ENCODE data around the gene PTPRM.
A peak's percentile ranks its signal among the peaks of the same experiment; 100 is the strongest.

PTPRM gene

DNA sequence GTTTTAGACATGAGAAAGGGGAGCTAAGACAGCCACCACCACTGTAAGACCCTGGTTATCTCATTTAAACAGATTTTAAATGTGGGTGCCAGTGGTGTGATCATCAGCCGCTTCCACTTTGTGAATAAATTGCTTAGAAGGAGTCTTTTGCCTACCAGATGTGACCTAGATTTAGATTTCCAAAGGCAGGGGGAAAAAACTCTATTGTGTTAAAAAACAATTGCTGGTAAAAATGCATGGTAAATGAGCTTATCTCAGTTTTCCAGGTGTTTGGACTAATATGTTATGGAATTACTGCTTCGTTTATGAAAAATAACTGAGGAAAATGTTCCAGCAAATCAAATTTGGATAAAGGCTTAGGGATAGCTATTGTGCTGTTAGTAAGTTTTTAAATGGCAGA lies 575.8 kb downstream of the PTPRM start:
- no peak for DNase-seq

GRCh38 chr18:8151181-8151580 lies 584.1 kb downstream of the PTPRM start:
- DNase-seq = no peak

- DNase-seq = no peak
Observed at GRCh38 chr18:8153887-8154583, 586.9 kb downstream of the PTPRM start.

GRCh38 chr18:8162802-8163201 lies 595.7 kb downstream of the PTPRM start:
- no peak for DNase-seq

DNA sequence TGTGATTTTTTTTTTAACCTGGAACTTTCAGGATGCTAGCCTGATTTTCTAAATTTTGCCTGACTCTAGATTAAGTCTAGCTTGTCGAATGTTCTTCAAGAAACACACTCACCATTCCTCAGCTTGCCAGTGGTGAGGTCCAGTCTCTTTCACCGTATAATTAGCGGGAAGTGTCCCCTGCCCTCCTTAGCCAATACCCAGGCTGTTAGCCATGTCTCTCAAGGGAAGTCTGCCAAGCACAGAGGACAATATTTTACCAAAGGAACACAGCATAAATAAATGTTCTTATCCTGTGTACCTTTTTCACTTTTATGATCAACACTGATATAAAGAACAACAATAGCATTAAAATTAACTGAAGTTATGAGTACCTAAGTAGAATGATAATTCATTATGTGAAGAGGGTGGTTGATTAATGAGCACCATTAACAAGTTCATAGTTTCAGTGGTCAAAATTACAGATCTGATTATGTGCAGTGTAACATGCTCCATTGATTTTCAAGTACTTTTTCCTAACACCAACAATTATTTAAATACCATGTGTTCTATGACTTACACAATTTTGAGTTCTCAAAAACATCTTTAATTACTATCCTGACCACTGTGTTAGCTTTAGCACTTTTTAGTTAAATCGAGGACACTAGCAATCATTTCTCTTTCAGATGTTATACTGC lies 596.3 kb downstream of the PTPRM start:
- DNase-seq = no peak

DNA sequence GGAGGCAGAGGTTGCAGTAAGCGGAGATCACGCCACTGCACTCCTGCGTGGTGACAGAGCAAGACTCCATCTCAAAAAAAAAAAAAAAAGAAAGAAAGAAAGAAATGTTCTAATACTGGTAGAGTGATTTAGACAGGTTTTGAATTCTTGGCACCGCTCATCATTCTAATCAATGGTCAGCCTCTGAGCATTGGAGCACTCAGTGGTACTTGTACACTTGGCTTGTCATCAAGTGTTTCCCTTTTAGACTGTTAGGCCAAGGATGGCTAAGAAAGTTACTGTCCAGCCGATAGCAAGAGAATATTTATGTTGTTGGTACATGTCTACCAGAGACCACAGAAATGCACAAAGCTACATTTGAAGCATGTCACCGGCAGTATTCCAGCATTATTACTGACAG lies 598.0 kb downstream of the PTPRM start:
- DNase-seq = no peak

DNA sequence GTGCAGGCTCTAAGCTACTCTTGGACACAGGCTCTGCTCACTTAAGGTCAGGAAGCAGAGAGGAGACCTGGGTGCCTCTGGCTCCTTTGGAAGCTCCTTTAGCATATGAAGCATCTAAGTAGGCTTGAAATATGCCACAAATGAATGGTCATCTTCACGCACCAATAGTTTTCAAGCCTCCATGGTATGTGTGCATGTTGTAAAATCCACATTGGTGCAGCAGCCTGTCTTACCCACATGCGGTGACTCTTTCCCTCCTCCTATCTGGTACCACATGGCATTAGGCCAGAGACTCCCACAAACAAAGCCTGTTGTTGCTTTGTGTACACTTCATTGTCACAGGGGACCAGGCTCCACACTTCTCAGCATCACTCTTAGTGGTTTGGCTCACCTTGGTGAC lies 599.9 kb downstream of the PTPRM start:
- DNase-seq = no peak

- no peak for DNase-seq
Observed at GRCh38 chr18:8167673-8168072, 600.6 kb downstream of the PTPRM start.

GRCh38 chr18:8169722-8170121 lies 602.6 kb downstream of the PTPRM start:
- DNase-seq = no peak

DNA sequence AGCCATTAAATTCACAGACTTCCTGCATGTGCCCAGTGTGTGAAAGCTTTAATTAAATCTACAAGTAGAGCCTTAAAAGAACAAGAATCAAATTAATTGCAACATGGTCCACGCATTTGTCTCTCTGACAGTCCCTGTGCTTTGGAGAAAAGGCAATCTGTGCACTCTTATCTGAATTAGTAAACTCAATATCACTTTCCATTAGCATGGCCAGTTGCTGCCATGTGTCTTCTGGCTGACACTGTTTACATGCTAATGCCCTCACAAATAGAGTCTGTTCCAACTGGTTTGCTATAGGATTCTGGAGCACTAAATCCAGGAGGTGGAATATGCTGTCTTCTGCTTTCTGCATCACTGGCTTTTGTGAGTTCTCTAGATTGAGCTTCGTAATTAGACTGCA lies 607.7 kb downstream of the PTPRM start:
- no peak for DNase-seq

- DNase-seq = no peak
Observed at GRCh38 chr18:8175501-8176061, 608.5 kb downstream of the PTPRM start.

DNA sequence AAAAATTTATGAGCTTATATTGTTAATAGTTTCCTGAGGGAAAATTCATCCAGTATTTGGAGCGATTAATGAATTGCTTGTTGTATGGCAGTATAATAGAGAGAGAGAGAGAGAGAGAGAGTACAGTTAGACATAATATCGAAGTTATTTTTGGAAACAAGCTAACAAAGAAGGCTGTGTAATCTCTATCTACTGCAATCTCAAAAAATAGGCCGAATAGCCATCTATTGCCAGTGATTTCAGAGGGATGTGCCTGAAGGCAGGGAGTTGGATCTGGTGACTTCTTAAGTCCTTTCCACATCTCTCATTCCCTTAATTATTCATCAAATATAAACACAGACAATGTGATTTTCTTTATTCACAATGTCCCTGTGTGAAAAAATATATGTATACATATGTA lies 609.0 kb downstream of the PTPRM start:
- no peak for DNase-seq

GRCh38 chr18:8176554-8176953 lies 609.4 kb downstream of the PTPRM start:
- no peak for DNase-seq

DNA sequence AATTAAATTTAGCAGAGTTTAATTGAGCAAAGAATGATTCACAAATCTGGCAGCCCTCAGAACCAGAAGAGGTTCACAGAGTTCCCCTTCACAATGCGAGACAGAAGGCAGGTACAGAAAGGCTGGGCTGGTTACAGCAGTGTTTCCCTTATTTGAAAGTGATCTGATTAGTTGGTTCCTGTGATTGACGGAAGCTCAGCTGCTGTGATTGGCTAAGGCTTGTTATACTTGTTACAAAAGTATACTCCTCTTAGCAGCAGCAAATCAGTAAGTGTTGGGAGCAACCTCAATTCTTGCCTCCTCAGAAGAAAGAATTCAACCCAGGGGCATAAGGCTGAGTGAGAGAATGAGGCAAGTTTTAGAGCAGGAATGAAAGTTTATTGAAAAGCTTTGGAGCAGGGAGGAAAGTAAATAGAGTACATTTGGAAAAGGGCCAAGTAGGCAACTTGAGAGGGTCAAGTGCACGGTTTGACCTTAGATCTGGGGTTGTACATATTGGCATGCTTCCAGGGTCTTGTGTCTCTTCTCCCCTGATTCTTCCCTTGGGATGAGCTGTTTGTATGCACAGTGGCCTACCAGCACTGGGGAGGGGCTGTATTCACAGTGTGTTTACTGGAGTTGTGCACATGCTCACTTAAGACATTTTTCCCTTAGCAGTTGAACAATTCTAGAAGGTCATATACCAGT lies 610.4 kb downstream of the PTPRM start:
- DNase-seq = no peak

- DNase-seq = no peak
Observed at GRCh38 chr18:8186413-8186812, 619.3 kb downstream of the PTPRM start.

DNA sequence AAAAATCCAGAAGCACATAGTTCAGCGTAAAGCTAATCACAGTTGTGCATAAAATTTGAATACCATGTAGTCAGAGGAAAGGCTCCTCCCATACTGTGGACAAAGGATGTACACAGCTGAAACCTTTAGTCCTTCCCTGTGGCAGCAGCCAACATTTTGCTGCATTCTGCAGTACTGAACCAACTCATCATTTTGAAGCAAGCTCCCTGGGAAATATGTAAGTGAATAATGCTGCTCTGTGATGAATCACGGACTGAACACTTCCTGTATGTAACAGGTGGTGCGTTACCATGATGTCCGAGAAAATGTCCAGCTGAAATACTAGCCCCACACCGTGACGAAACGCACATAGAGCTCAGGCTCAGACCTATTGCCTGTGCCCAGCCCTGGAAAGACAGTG lies 621.1 kb downstream of the PTPRM start:
- no peak for DNase-seq

- DNase-seq = no peak
Observed at GRCh38 chr18:8190980-8191379, 623.9 kb downstream of the PTPRM start.

DNA sequence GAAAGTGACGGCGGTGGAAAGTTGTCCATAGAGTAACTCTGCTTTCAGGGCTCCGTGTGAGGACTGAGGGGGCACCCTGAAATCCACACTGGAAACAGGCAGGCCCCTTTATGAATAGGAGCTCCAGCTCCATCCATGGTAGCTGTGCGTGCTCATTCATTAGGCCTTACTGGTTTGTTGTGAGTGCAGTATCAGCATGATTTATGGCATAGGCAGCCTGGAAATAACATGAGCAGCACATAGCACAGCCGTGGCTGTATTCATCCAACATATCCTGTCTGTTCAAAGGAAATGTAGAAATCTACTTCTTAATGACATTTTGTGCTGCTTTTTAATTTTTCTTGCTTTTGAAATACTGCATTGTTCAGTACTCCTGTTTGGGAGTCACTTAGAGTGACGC lies 627.3 kb downstream of the PTPRM start:
- no peak for DNase-seq

GRCh38 chr18:8196238-8196637 lies 629.1 kb downstream of the PTPRM start:
- no peak for DNase-seq

DNA sequence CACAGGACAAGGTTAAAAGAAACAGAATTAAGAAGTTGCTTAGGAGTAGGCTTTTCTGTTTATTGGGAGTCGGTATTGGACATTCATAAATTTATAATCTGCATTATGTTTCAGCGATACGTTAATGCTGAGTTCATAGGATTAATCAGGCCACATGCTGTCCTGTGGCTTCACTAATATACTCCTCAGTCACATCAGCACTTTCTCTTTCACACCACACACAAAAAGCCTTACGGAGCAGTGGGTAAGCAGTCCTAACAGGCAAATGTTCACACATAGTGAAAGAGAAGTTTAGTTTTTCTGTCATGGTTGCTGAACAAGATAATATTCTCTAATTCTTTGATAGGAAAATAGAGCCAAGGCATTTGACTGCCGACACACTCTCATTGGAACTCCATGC lies 630.4 kb downstream of the PTPRM start:
- DNase-seq = no peak

GRCh38 chr18:8207996-8208395 lies 640.9 kb downstream of the PTPRM start:
- no peak for DNase-seq

GRCh38 chr18:8208716-8209115 lies 641.6 kb downstream of the PTPRM start:
- DNase-seq = no peak

DNA sequence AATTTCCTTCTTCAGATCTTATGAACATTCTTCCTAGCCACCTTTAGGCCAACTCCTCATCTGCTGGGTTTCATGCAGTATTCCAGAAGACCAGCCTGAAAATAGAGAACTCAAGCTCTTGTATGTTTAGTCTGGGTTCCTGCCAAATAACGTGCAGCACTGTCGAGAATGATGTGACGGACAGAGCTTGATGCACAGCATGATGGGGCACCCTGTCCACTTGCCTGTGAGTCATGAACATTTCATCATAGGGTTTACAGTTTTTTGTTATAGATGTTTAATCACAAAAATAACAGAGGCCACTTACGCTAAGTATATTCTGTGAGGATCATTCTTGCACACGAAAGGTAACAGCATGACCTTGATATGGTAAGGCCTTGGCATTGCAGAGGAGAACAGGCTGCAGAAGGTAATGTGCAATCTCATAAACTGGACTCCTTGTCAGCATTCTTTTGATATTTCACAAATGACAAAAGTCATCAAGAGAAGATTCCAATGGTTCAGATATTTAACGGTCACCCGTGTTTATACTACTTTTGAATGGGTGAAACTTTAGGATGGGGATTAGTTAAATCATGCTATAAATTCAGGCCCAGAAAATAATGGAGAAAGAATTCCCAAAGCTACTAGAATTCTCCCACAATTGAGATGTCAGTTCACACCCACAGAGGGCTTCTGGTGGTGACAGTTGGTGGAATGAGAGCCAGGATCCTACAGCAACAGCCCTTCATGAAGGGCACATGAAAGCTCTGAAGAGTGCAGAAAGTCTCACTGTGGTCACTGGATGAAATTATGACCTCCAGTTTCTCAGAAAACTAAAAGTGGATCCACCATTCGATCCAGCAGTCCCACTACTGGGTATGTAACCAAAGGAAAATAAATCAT lies 646.0 kb downstream of the PTPRM start:
- peak; percentile 15 for DNase-seq
